ENCODE measurements around the gene CDK2. TPM values are rescaled to one million over a fixed set of nuclear protein-coding genes. Genes with fewer than 3 reads are reported as not detected.

The CDK2 gene
- total and polyA plus RNA-seq, 9 of the 15 experiments (the other 6 are each of a cell fraction or from before 2014, with no cell fraction given) = 17.4 to 213 (median 109) TPM

DNA sequence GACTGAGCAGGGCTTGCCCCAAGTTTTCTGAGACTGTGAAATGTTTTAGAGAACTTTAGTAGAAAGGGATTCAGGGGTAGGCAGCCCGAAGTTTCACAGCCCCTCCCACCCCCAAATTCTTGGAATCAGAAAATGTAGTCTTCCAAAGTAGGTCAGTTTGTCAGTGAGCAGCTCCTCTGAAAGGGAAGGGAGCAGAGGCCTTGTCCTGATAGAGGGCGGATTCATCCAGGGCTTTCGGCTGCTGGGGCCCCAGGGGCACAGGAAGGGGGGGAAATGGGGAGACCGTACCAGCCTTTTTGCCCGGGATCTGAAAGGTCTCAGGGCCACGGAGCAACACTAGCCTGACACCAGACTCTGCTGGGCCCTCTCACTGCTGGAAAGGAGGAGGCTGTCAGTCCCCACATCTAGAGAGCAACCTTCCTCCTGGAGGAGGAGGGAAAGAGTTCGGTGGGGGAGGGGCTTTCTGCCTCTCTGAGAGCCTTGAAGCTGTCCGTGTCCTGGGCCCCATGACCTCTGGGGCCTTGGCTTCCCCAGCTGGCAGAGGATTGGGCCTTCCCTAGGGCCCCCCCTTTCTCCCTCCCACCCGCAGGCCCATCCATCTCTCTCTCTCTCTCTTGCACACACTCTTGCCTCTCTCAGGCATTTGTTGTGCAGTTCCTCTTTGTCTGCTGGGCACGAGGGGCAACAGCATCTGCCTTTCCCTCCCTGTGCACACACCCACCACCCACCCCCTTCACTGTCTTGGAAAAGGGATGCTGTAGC, 54.0 kb downstream of the CDK2 start, which contains the start of gene IKZF4 (continued):
- no peak for TF ChIP-seq ARID4B (CRISPR knock-in tag; IDR thresholded peaks at IDR 0.05)
- TF ChIP-seq MGA (IDR thresholded peaks at IDR 0.05) = peak; percentile 45; the same call in 1 of the 2 replicates
- no peak for TF ChIP-seq PHF20 (IDR thresholded peaks at IDR 0.05; ENCODE audit: partially characterized antibody)
- no peak for TF ChIP-seq ZC3H8 (IDR thresholded peaks at IDR 0.05)
- no peak for TF ChIP-seq NRF1 (conservative IDR thresholded peaks at IDR 0.05 in 1 of 2, IDR thresholded peaks at IDR 0.05 in 1 of 2)
- TF ChIP-seq GATAD2A (IDR thresholded peaks at IDR 0.05) = no peak
- TF ChIP-seq ZNF263 (CRISPR knock-in tag; IDR thresholded peaks at IDR 0.05; ENCODE audit: borderline replicate concordance) = peak; percentile 86
- TF ChIP-seq KLF6 (CRISPR knock-in tag; IDR thresholded peaks at IDR 0.05; ENCODE audit: borderline replicate concordance) = no peak
- no peak for TF ChIP-seq MEF2A (IDR thresholded peaks at IDR 0.05; ENCODE audit: control insufficient read depth, low read depth, low read length)
- peak; percentile 30 for TF ChIP-seq NEUROD1 (IDR thresholded peaks at IDR 0.05; ENCODE audit: borderline replicate concordance, low read depth, low read length, partially characterized antibody)
- TF ChIP-seq ZNF324 (CRISPR knock-in tag; IDR thresholded peaks at IDR 0.05) = no peak
- no peak for TF ChIP-seq TRIM28 (IDR thresholded peaks at IDR 0.05)
